IMR-90 (cell line): ENCODE measurements around the gene ZNF586. TPM values are rescaled to one million over a fixed set of nuclear protein-coding genes. Genes with fewer than 3 reads are reported as not detected.

Experiments
- ATAC-seq: fragments of 200-7000 bp; cut with Tn5 transposase; 2 replicates; pipeline ENCODE4 v1.9.1; 2020; ENCODE audit warnings: low read depth, mild to moderate bottlenecking, moderate library complexity
- BruUV-seq: library from RNA; stranded (reverse); fragments of 400-500 nt; replicated peaks from 2 replicates; lab custom pipeline; 2021; lab: Mats Ljungman, UMichigan
- CTCF ChIA-PET: fragments of 300-600 bp; formaldehyde crosslinking; extraction: SDS; loops from one replicate; lab custom pipeline; 2021; ENCODE audit warnings: antibody characterized with exemption; lab: Yijun Ruan, JAX
- POLR2A ChIA-PET: fragments of 300-600 bp; sonication (Branson Sonifier 250); formaldehyde crosslinking; loops from one replicate; lab custom pipeline; 2022; ENCODE audit warnings: antibody characterized with exemption; ENCODE audit not compliant: unreplicated experiment; lab: Charles Lee
- DNase-seq: peaks from one replicate; pipeline ENCODE4 v3.0.0; 2013
- H2AFZ ChIP-seq: replicated peaks from 2 replicates; pipeline ENCODE3; 2013; ENCODE audit warnings: low read length, mild to moderate bottlenecking; ENCODE audit not compliant: poor library complexity
- H2AK5ac ChIP-seq: 2 replicates; pipeline ENCODE4 v1.6.1; 2013; ENCODE audit warnings: low read depth, low read length, inconsistent platforms
- H2AK9ac ChIP-seq: replicated peaks from 2 replicates; pipeline ENCODE3; 2013; ENCODE audit warnings: mild to moderate bottlenecking, low read depth, low read length, moderate library complexity; ENCODE audit not compliant: poor library complexity
- H2BK120ac ChIP-seq: 2 replicates; pipeline ENCODE4 v1.6.1; 2013; ENCODE audit warnings: low read depth, low read length, inconsistent platforms
- H2BK15ac ChIP-seq: 3 replicates; pipeline ENCODE4 v1.6.1; 2013; ENCODE audit warnings: low read depth, low read length, inconsistent platforms
- H2BK20ac ChIP-seq: 2 replicates; pipeline ENCODE4 v1.6.1; 2013; ENCODE audit warnings: low read depth, mild to moderate bottlenecking, inconsistent platforms, low read length, moderate library complexity
- H2BK5ac ChIP-seq: 2 replicates; pipeline ENCODE4 v1.6.1; 2013; ENCODE audit warnings: mild to moderate bottlenecking, low read depth, low read length, inconsistent platforms; ENCODE audit not compliant: poor library complexity, severe bottlenecking
- H3K14ac ChIP-seq: replicated peaks from 2 replicates; pipeline ENCODE4 v1.6.1; 2013; ENCODE audit warnings: low read depth, low read length, inconsistent platforms
- H3K18ac ChIP-seq: 2 replicates; pipeline ENCODE4 v1.6.1; 2013; ENCODE audit warnings: low read depth, low read length, control low read depth
- H3K23ac ChIP-seq: 2 replicates; pipeline ENCODE4 v1.6.1; 2013; ENCODE audit warnings: low read depth, low read length, inconsistent platforms
- H3K27ac ChIP-seq: 2 replicates; pipeline ENCODE4 v1.5.1; 2013; ENCODE audit warnings: mild to moderate bottlenecking, control low read depth, low read length; ENCODE audit not compliant: insufficient read depth
- H3K27me3 ChIP-seq: 2 replicates; pipeline ENCODE4 v1.6.1; 2013; ENCODE audit warnings: low read length; ENCODE audit not compliant: control insufficient read depth, insufficient read depth
- H3K36me3 ChIP-seq: 2 replicates; pipeline ENCODE4 v1.6.1; 2013; ENCODE audit warnings: low read length, mixed read lengths; ENCODE audit not compliant: control insufficient read depth, insufficient read depth
- H3K4ac ChIP-seq: 2 replicates; pipeline ENCODE4 v1.6.1; 2013; ENCODE audit warnings: low read depth, low read length, inconsistent platforms
- H3K4me1 ChIP-seq: 2 replicates; pipeline ENCODE4 v1.6.1; 2013; ENCODE audit warnings: low read length, mixed read lengths; ENCODE audit not compliant: control insufficient read depth, insufficient read depth
- H3K4me2 ChIP-seq: 2 replicates; pipeline ENCODE4 v1.6.1; 2013; ENCODE audit warnings: low read depth, mild to moderate bottlenecking, control low read depth, low read length, moderate library complexity
- H3K4me3 ChIP-seq: 2 replicates; pipeline ENCODE4 v1.5.1; 2013; ENCODE audit warnings: low read depth, mild to moderate bottlenecking, control low read depth, low read length, moderate library complexity; ENCODE audit not compliant: insufficient read depth
- H3K56ac ChIP-seq: 2 replicates; pipeline ENCODE4 v1.6.1; 2013; ENCODE audit warnings: low read length, inconsistent platforms; ENCODE audit not compliant: insufficient read depth; ENCODE audit errors: extremely low read depth
- H3K79me1 ChIP-seq, 2 experiments: 2 replicates each; pipeline ENCODE4 v1.6.1; 2013; ENCODE audit warnings: low read length in 2 of 2, inconsistent platforms in 1 of 2, low read depth in 1 of 2
- H3K9ac ChIP-seq: 2 replicates; pipeline ENCODE4 v1.6.1; 2013; ENCODE audit warnings: low read depth, low read length, control low read depth
- H3K9me1 ChIP-seq: 2 replicates; pipeline ENCODE4 v1.6.1; 2013; ENCODE audit warnings: low read length, inconsistent platforms; ENCODE audit not compliant: insufficient read depth
- H3K9me3 ChIP-seq: 2 replicates; pipeline ENCODE4 v1.6.1; 2013; ENCODE audit warnings: low read length; ENCODE audit not compliant: control insufficient read depth, insufficient read depth
- H4K20me1 ChIP-seq: 2 replicates; pipeline ENCODE4 v1.6.1; 2013; ENCODE audit warnings: low read length, inconsistent platforms; ENCODE audit not compliant: insufficient read depth
- H4K5ac ChIP-seq: 2 replicates; pipeline ENCODE4 v1.6.1; 2013; ENCODE audit warnings: mild to moderate bottlenecking, low read depth, low read length, control low read depth
- H4K8ac ChIP-seq, 2 experiments: 2 replicates each; pipeline ENCODE4 v1.6.1; 2013; ENCODE audit warnings: low read depth in 2 of 2, low read length in 2 of 2, control low read depth in 1 of 2, inconsistent platforms in 1 of 2
- H4K91ac ChIP-seq: 2 replicates; pipeline ENCODE4 v1.6.1; 2013; ENCODE audit warnings: low read depth, low read length, inconsistent platforms; ENCODE audit not compliant: insufficient read depth
- BHLHE40 ChIP-seq: fragments of 150-350 bp; IDR thresholded peaks from 2 replicates; pipeline ENCODE4 v1.6.1; 2016; ENCODE audit warnings: mild to moderate bottlenecking, low read depth, low read length
- CHD1 ChIP-seq: IDR thresholded peaks from 2 replicates; pipeline ENCODE4 v1.6.1; 2012; ENCODE audit warnings: low read depth, low read length, improper control_type of control experiment
- ELK1 ChIP-seq: fragments of 150-350 bp; IDR thresholded peaks from 2 replicates; pipeline ENCODE4 v1.6.1; 2016; ENCODE audit warnings: low read depth, mild to moderate bottlenecking, low read length, moderate library complexity, borderline replicate concordance
- MXI1 ChIP-seq: IDR thresholded peaks from 2 replicates; pipeline ENCODE4 v1.6.1; 2012; ENCODE audit warnings: low read depth, mild to moderate bottlenecking, low read length, moderate library complexity, borderline replicate concordance
- POLR2A ChIP-seq: IDR thresholded peaks from 2 replicates; pipeline ENCODE4 v1.6.1; 2012; ENCODE audit warnings: mild to moderate bottlenecking, low read depth, low read length
- RAD21 ChIP-seq: IDR thresholded peaks from 2 replicates; pipeline ENCODE4 v1.6.1; 2012; ENCODE audit warnings: low read length, improper control_type of control experiment
- RFX5 ChIP-seq: IDR thresholded peaks from 2 replicates; pipeline ENCODE4 v1.8.0; 2012; ENCODE audit warnings: low read depth, mild to moderate bottlenecking, low read length, moderate library complexity
- SMC3 ChIP-seq: fragments of 150-350 bp; IDR thresholded peaks from 2 replicates; pipeline ENCODE4 v1.6.1; 2016; ENCODE audit warnings: low read depth, mild to moderate bottlenecking, antibody characterized with exemption, low read length, moderate library complexity
- WGBS, 2 experiments: methylation state at CpG; one replicate each; pipeline versions ENCODE4 v1.1.5 to v1.1.7; 2013; ENCODE audit warnings: missing lambda C conversion rate in 2 of 2; ENCODE audit not compliant: insufficient read length in 1 of 2; ENCODE audit errors: extremely low coverage in 2 of 2; 5-methylcytosine and 5-hydroxymethylcytosine counted together
- dilution Hi-C: fragments of 300-500 bp; cut with HindIII; formaldehyde crosslinking; loops from one replicate; pipeline ENCODE4 v1.14.3; 2018; ENCODE audit warnings: low sequenced_read_pairs; ENCODE audit not compliant: unreplicated experiment
- in situ Hi-C: fragments of 300-500 bp; cut with MboI; formaldehyde crosslinking; loops from 3 replicates; pipeline ENCODE4 v1.14.3; 2019; ENCODE audit warnings: low sequenced_read_pairs, inconsistent platforms, mixed read lengths
- intact Hi-C: fragments of 100-400 bp; cut with micrococcal nuclease; formaldehyde crosslinking; loops from 2 replicates; pipeline ENCODE4 v1.10.0; 2022
- polyA plus RNA-seq, 3 experiments: library from polyadenylated mRNA; depleted of rRNA; stranded (reverse); fragments of >200 nt; gene quantifications; 2 replicates each; pipeline ENCODE4 v1.2.3, GENCODE V29; 2012; ENCODE audit warnings: low replicate concordance in 1 of 3
- total RNA-seq: library from RNA; depleted of rRNA; stranded (reverse); fragments of >200 nt; gene quantifications from 2 replicates; pipeline ENCODE4 v1.2.3, GENCODE V29; 2012

ZNF586 gene
- total and polyA plus RNA-seq, 2 of the 4 experiments (the other 2 are of a cell fraction) = 5.6 to 18.6 TPM

- peak overlapping the region; percentile 68 for H3K27ac ChIP-seq
Measured at GRCh38 chr19:57813919-57814504, 44.5 kb downstream of the ZNF586 start.

More at GRCh38 chr19:57813919-57814504, 44.5 kb downstream of the ZNF586 start:
- H4K91ac ChIP-seq = no peak overlapping the region
- H3K9me1 ChIP-seq = no peaks in the 10 kb centered on the region
- intact Hi-C loops = no loop called here
- dilution Hi-C loops = no loop called here
- H2AFZ ChIP-seq = peak overlapping the region; percentile 93
- peak overlapping the region; percentile 91 for H3K4me3 ChIP-seq
- no peak overlapping the region for H2BK120ac ChIP-seq
- 0 out of 2 replicates have a peak overlapping the region, but pooled peaks have one; percentile 74 for H3K14ac ChIP-seq
- no peak overlapping the region for H3K18ac ChIP-seq
- H3K4me2 ChIP-seq = peak overlapping the region; percentile 80
- no TSS peak for BruUV-seq
- H2AK9ac ChIP-seq = peak overlapping the region; percentile 80
- DNase-seq = no peak
- no peak for TF ChIP-seq RFX5
- no peak for TF ChIP-seq SMC3
- no peak for TF ChIP-seq RAD21
- no peak for TF ChIP-seq MXI1
- TF ChIP-seq BHLHE40 = no peak
- TF ChIP-seq POLR2A = no peak
- no peak for TF ChIP-seq CHD1
- TF ChIP-seq ELK1 = no peak
- H4K5ac ChIP-seq = no peak overlapping the region; the same call in 1 of the 2 replicates
- H2BK5ac ChIP-seq = no peak overlapping the region
- H2BK15ac ChIP-seq = no peak overlapping the region
- H3K56ac ChIP-seq = no peak overlapping the region
- peaks cover 2% of the 10 kb centered on the region; the same call in 1 of the 2 replicates for H3K4me1 ChIP-seq
- peaks cover 12 to 59% of the 10 kb centered on the region in 2 experiments; a peak in 3 of 4 replicates for H3K79me1 ChIP-seq
- peak overlapping the region in 1 of 2 experiments; percentile 3; a peak in 2 of 4 replicates for H4K8ac ChIP-seq
- in situ Hi-C loops = no loop called here
- no peaks in the 10 kb centered on the region for H3K27me3 ChIP-seq
- H3K23ac ChIP-seq = 0 out of 2 replicates have a peak overlapping the region, but pooled peaks have one; percentile 45
- no peak overlapping the region for H2BK20ac ChIP-seq
- no peaks in the 10 kb centered on the region for H3K9me3 ChIP-seq
- peaks cover 11% of the 10 kb centered on the region for H3K36me3 ChIP-seq
- POLR2A ChIA-PET = no interaction called here
- peak overlapping the region; percentile 36 for H2AK5ac ChIP-seq
- no peaks in the 10 kb centered on the region for H4K20me1 ChIP-seq
- WGBS, 2 experiments = 0% methylated on average over 1 of the region's 13 CpGs; no CpG with 5 or more reads in 1 of the 2 experiments
- H3K9ac ChIP-seq = peak overlapping the region; percentile 89
- H3K4ac ChIP-seq = 0 out of 2 replicates have a peak overlapping the region, but pooled peaks have one; percentile 86
- ATAC-seq = no peak
- CTCF ChIA-PET = no interaction called here
